Natural killer cell (primary cell): ENCODE data around the gene GRIK5. TPM values are rescaled to one million over a fixed set of nuclear protein-coding genes. Genes with fewer than 3 reads are reported as not detected.

Experiments
- ATAC-seq, 3 donors: fragments of 150-1000 bp in 2 of 3; fragments of 200-7000 bp in 1 of 3; cut with Tn5 transposase; 1 replicate in 1 of 3; 2 replicates in 2 of 3; pipeline ENCODE4 v1.10.0; 2021; ENCODE audit warnings: mild to moderate bottlenecking in 2 of 3, moderate library complexity in 2 of 3
- DNase-seq, 2 donors: peaks; one replicate each; pipeline versions ENCODE4 v3.0.0 to v3.0.0-alpha.2; 2013 to 2021; ENCODE audit warnings: mixed read lengths in 1 of 2
- H3K27ac ChIP-seq: one replicate; pipeline ENCODE4 v1.5.1; 2013; ENCODE audit warnings: mild to moderate bottlenecking, low read length
- H3K27me3 ChIP-seq: one replicate; pipeline ENCODE4 v1.6.1; 2013; ENCODE audit warnings: low read length; ENCODE audit not compliant: control insufficient read depth, insufficient read depth
- H3K36me3 ChIP-seq: one replicate; pipeline ENCODE4 v1.6.1; 2013; ENCODE audit warnings: low read length; ENCODE audit not compliant: control insufficient read depth, insufficient read depth
- H3K4me1 ChIP-seq: one replicate; pipeline ENCODE4 v1.6.1; 2013; ENCODE audit warnings: low read length; ENCODE audit not compliant: control insufficient read depth, insufficient read depth
- H3K4me3 ChIP-seq: one replicate; pipeline ENCODE4 v1.5.1; 2013; ENCODE audit warnings: low read length
- H3K9me3 ChIP-seq: one replicate; pipeline ENCODE4 v1.6.1; 2013; ENCODE audit warnings: low read length; ENCODE audit not compliant: control insufficient read depth, insufficient read depth
- H3K27ac Mint-ChIP-seq, 2 donors: one replicate each; pipeline ENCODE4 v1.8.0; 2022; ENCODE audit warnings: mild to moderate bottlenecking in 2 of 2, mixed read lengths in 2 of 2, moderate library complexity in 1 of 2
- H3K27me3 Mint-ChIP-seq, 2 donors: one replicate each; pipeline ENCODE4 v1.8.0; 2022; ENCODE audit warnings: low read depth in 2 of 2, mixed read lengths in 2 of 2
- H3K36me3 Mint-ChIP-seq: one replicate; pipeline ENCODE4 v1.8.0; 2022; ENCODE audit warnings: mixed read lengths
- H3K4me1 Mint-ChIP-seq, 2 donors: one replicate each; pipeline ENCODE4 v1.8.0; 2022; ENCODE audit warnings: mixed read lengths in 2 of 2
- H3K4me3 Mint-ChIP-seq: one replicate; pipeline ENCODE4 v1.8.0; 2022; ENCODE audit warnings: mild to moderate bottlenecking, moderate library complexity, mixed read lengths
- H3K9me3 Mint-ChIP-seq, 2 donors: one replicate each; pipeline ENCODE4 v1.8.0; 2022; ENCODE audit warnings: mixed read lengths in 2 of 2
- CTCF ChIP-seq: fragments of 200-600 bp; IDR thresholded peaks from one replicate; pipeline ENCODE4 v1.8.0; 2022; ENCODE audit warnings: antibody characterized with exemption
- WGBS: methylation state at CpG from one replicate; pipeline ENCODE4 v1.1.7; 2013; ENCODE audit warnings: missing lambda C conversion rate; ENCODE audit not compliant: insufficient coverage; 5-methylcytosine and 5-hydroxymethylcytosine counted together
- intact Hi-C: fragments of 100-400 bp; cut with micrococcal nuclease; formaldehyde crosslinking; loops from one replicate; pipeline ENCODE4 v1.14.2; 2022
- total RNA-seq, 4 donors: library from RNA; stranded (reverse); fragments of 120-200 nt in 1 of 4; gene quantifications; one replicate each; pipeline versions ENCODE4 v1.2.3 to v1.2.4, GENCODE V29; 2013 to 2022

Gene GRIK5
- total RNA-seq, 3 donors from 2014 or later (not counting 1 experiment from before 2014, with no cell fraction given), result 0.31 to 2.1 TPM; not detected in 1

- no peaks in the 10 kb centered on the region for H3K4me1 Mint-ChIP-seq
- peaks cover 6 to 18% of the 10 kb centered on the region in 2 donors for H3K27me3 Mint-ChIP-seq
- DNase-seq, result no peak
- no peak for TF ChIP-seq CTCF
- WGBS, result 88% methylated on average over 12 of the region's 12 CpGs
- no peak for ATAC-seq
- Histone ChIP-seq H3K4me1 (no peaks in the 10 kb centered on the region), H3K27me3 (no peaks in the 10 kb centered on the region), H3K27ac (no peak overlapping the region), H3K9me3 (no peaks in the 10 kb centered on the region), H3K4me3 (no peak overlapping the region), H3K36me3 (no peaks in the 10 kb centered on the region)
- no peak overlapping the region for H3K27ac Mint-ChIP-seq
- intact Hi-C loops, result no loop called here
- no peaks in the 10 kb centered on the region for H3K36me3 Mint-ChIP-seq
- H3K9me3 Mint-ChIP-seq, result no peaks in the 10 kb centered on the region
- no peak overlapping the region for H3K4me3 Mint-ChIP-seq
Measured at GRCh38 chr19:42024622-42025111, 45.3 kb downstream of the GRIK5 start.

- H3K9me3 Mint-ChIP-seq, result no peaks in the 10 kb centered on the region
- H3K27ac Mint-ChIP-seq, result no peak overlapping the region
- no peaks in the 10 kb centered on the region for H3K4me1 Mint-ChIP-seq
- intact Hi-C loops, result no loop called here
- H3K4me1 ChIP-seq, result no peaks in the 10 kb centered on the region
- H3K27ac ChIP-seq, result no peak overlapping the region
- no peak for TF ChIP-seq CTCF
- peaks cover 6 to 18% of the 10 kb centered on the region in 2 donors for H3K27me3 Mint-ChIP-seq
- H3K36me3 Mint-ChIP-seq, result no peaks in the 10 kb centered on the region
- H3K36me3 ChIP-seq, result no peaks in the 10 kb centered on the region
- no peak for ATAC-seq
- H3K4me3 ChIP-seq, result no peak overlapping the region
- H3K27me3 ChIP-seq, result no peaks in the 10 kb centered on the region
- DNase-seq, result no peak
- H3K4me3 Mint-ChIP-seq, result no peak overlapping the region
- no peaks in the 10 kb centered on the region for H3K9me3 ChIP-seq
- 92% methylated on average over 4 of the region's 4 CpGs for WGBS
Measured at GRCh38 chr19:42023943-42024260, 46.1 kb downstream of the GRIK5 start.

GRCh38 chr19:42023121-42023942, 46.7 kb downstream of the GRIK5 start:
- Histone ChIP-seq H3K27ac (no peak overlapping the region), H3K4me3 (no peak overlapping the region), H3K4me1 (no peaks in the 10 kb centered on the region), H3K9me3 (no peaks in the 10 kb centered on the region), H3K36me3 (no peaks in the 10 kb centered on the region), H3K27me3 (no peaks in the 10 kb centered on the region)
- intact Hi-C loops, result no loop called here
- TF ChIP-seq CTCF, result no peak
- Mint-ChIP-seq H3K4me3 (no peak overlapping the region), H3K4me1 (no peaks in the 10 kb centered on the region), H3K27ac (no peak overlapping the region), H3K36me3 (no peaks in the 10 kb centered on the region), H3K27me3 (peaks cover 2 to 18% of the 10 kb centered on the region in 2 donors), H3K9me3 (no peaks in the 10 kb centered on the region)
- 87% methylated on average over 17 of the region's 17 CpGs for WGBS
- peak in 1 of 2 donors; percentile 21 for DNase-seq
- ATAC-seq, result no peak
